MG63 (cell line): ENCODE data around the gene PRDM13. TPM values are rescaled to one million over a fixed set of nuclear protein-coding genes. Genes with fewer than 3 reads are reported as not detected.
A peak's percentile ranks its signal among the peaks of the same experiment; 100 is the strongest.
"Not testable (repeated sequence)": the region's sequence is repeated elsewhere in the genome, so short reads cannot be mapped to it uniquely, and the experiment has no call there.

ENCODE experiments used
- DNase-seq: peaks from one replicate; pipeline ENCODE4 v3.0.0-alpha.2; 2020
- H3K27me3 ChIP-seq: fragments of 250-450 bp; sonication (Bioruptor Pico); 2 replicates; pipeline ENCODE4 v1.5.1; 2020; ENCODE audit warnings: mild to moderate bottlenecking, moderate library complexity
- H3K36me3 ChIP-seq: fragments of 250-450 bp; sonication (Bioruptor Pico); 2 replicates; pipeline ENCODE4 v1.5.1; 2020; ENCODE audit warnings: mild to moderate bottlenecking, moderate library complexity
- H3K4me3 ChIP-seq: fragments of 250-450 bp; sonication (Bioruptor Pico); 2 replicates; pipeline ENCODE4 v1.5.1; 2020; ENCODE audit warnings: mild to moderate bottlenecking, moderate library complexity
- H3K9me3 ChIP-seq: fragments of 250-450 bp; sonication (Bioruptor Pico); 2 replicates; pipeline ENCODE4 v1.5.1; 2020; ENCODE audit warnings: mild to moderate bottlenecking, moderate library complexity
- total RNA-seq: library from RNA; depleted of rRNA; stranded (reverse); fragments of >200 nt; shearing (Covaris generic); gene quantifications from 2 replicates; pipeline ENCODE4 v1.2.3, GENCODE V29; 2014; ENCODE audit warnings: low replicate concordance

Gene PRDM13
- total RNA-seq, 1 experiment from 2014 or later = 0.07 TPM

GRCh38 chr6:99591673-99592364 is 14.8 kb upstream of the PRDM13 start:
- Histone ChIP-seq H3K27me3 (peaks cover 53% of the 10 kb centered on the region), H3K4me3 (no peak overlapping the region), H3K9me3 (0 out of 2 replicates have a peak, but pooled peaks cover 2% of the 10 kb centered on the region), H3K36me3 (no peaks in the 10 kb centered on the region)
- no peak for DNase-seq

- no peak overlapping the region for H3K4me3 ChIP-seq
- H3K36me3 ChIP-seq = no peaks in the 10 kb centered on the region
- peaks cover 56% of the 10 kb centered on the region for H3K27me3 ChIP-seq
- no peak for DNase-seq
- 0 out of 2 replicates have a peak, but pooled peaks cover 2% of the 10 kb centered on the region for H3K9me3 ChIP-seq
These were observed 13.7 kb upstream of the PRDM13 start for GRCh38 chr6:99592900-99593299.

- H3K4me3 ChIP-seq, DNase-seq, H3K36me3 ChIP-seq, H3K9me3 ChIP-seq: not testable (repeated sequence)
- H3K27me3 ChIP-seq = peaks cover 65% of the 10 kb centered on the region
These were observed 11.9 kb upstream of the PRDM13 start for GRCh38 chr6:99594696-99595095.

GRCh38 chr6:99602520-99603420 is 3.9 kb upstream of the PRDM13 start:
- no peaks in the 10 kb centered on the region for H3K36me3 ChIP-seq
- no peaks in the 10 kb centered on the region for H3K9me3 ChIP-seq
- no peak for DNase-seq
- H3K27me3 ChIP-seq = peaks cover 61% of the 10 kb centered on the region
- H3K4me3 ChIP-seq = peak overlapping the region; percentile 40

GRCh38 chr6:99603421-99604165 is 3.0 kb upstream of the PRDM13 start:
- no peaks in the 10 kb centered on the region for H3K36me3 ChIP-seq
- peak; percentile 68 for DNase-seq
- no peaks in the 10 kb centered on the region for H3K9me3 ChIP-seq
- peak overlapping the region; percentile 40 for H3K4me3 ChIP-seq
- H3K27me3 ChIP-seq = peaks cover 61% of the 10 kb centered on the region

- H3K27me3 ChIP-seq = peaks cover 56% of the 10 kb centered on the region
- H3K36me3 ChIP-seq = no peaks in the 10 kb centered on the region
- H3K4me3 ChIP-seq = peak overlapping the region; percentile 40
- no peaks in the 10 kb centered on the region for H3K9me3 ChIP-seq
- no peak for DNase-seq
These were observed 2.2 kb upstream of the PRDM13 start for GRCh38 chr6:99604166-99605073.

GRCh38 chr6:99605074-99605734 is 1.4 kb upstream of the PRDM13 start:
- no peak for DNase-seq
- Histone ChIP-seq H3K9me3 (no peaks in the 10 kb centered on the region), H3K4me3 (no peak overlapping the region), H3K27me3 (peaks cover 58% of the 10 kb centered on the region), H3K36me3 (no peaks in the 10 kb centered on the region)

GRCh38 chr6:99605911-99606655 is 550 bp upstream of the PRDM13 start:
- H3K36me3 ChIP-seq = no peaks in the 10 kb centered on the region
- peaks cover 57% of the 10 kb centered on the region for H3K27me3 ChIP-seq
- DNase-seq = no peak
- H3K9me3 ChIP-seq = no peaks in the 10 kb centered on the region
- no peak overlapping the region for H3K4me3 ChIP-seq

- no peaks in the 10 kb centered on the region for H3K9me3 ChIP-seq
- H3K4me3 ChIP-seq = no peak overlapping the region
- H3K36me3 ChIP-seq = no peaks in the 10 kb centered on the region
- no peak for DNase-seq
- peaks cover 62% of the 10 kb centered on the region for H3K27me3 ChIP-seq
These were observed 893 bp downstream of the PRDM13 start for GRCh38 chr6:99607416-99608036.

- H3K4me3 ChIP-seq = no peak overlapping the region
- H3K27me3 ChIP-seq = peaks cover 59% of the 10 kb centered on the region
- H3K36me3 ChIP-seq = no peaks in the 10 kb centered on the region
- DNase-seq = no peak
- no peaks in the 10 kb centered on the region for H3K9me3 ChIP-seq
These were observed 1.6 kb downstream of the PRDM13 start for GRCh38 chr6:99608059-99608885.

- H3K9me3 ChIP-seq = no peaks in the 10 kb centered on the region
These were observed 2.4 kb downstream of the PRDM13 start for GRCh38 chr6:99608886-99609482.

GRCh38 chr6:99609905-99610489 is 3.4 kb downstream of the PRDM13 start:
- Histone ChIP-seq H3K36me3 (no peaks in the 10 kb centered on the region), H3K4me3 (no peak overlapping the region), H3K9me3 (no peaks in the 10 kb centered on the region), H3K27me3 (peaks cover 61% of the 10 kb centered on the region)
- DNase-seq = no peak

More at GRCh38 chr6:99608886-99609482, 2.4 kb downstream of the PRDM13 start:
- Histone ChIP-seq H3K4me3 (no peak overlapping the region), H3K27me3 (peaks cover 56% of the 10 kb centered on the region), H3K36me3 (no peaks in the 10 kb centered on the region)
- no peak for DNase-seq

- Histone ChIP-seq H3K9me3 (no peaks in the 10 kb centered on the region), H3K27me3 (peaks cover 70% of the 10 kb centered on the region), H3K36me3 (no peaks in the 10 kb centered on the region), H3K4me3 (no peak overlapping the region)
- no peak for DNase-seq
These were observed 4.5 kb downstream of the PRDM13 start for GRCh38 chr6:99611148-99611547.
